Measurements from ENCODE around the gene CLDN18.

The CLDN18 gene

GRCh38 chr3:138009476-138010272 is at the start of gene CLDN18:
TSS of gene CLDN18 (plus strand) at chr3:138010165. CDS start at chr3:138010226, 61 bp downstream.
- no peak for DNase-seq (ENCODE audit: low read depth in 1 of 2, low spot score in 1 of 2)

- no peak for DNase-seq (ENCODE audit: low read depth in 1 of 2, low spot score in 1 of 2)
Measured at GRCh38 chr3:137962251-137962650, 47.7 kb upstream of the CLDN18 start.

GRCh38 chr3:137963463-137963862 is 46.5 kb upstream of the CLDN18 start:
- DNase-seq (ENCODE audit: low read depth in 1 of 2, low spot score in 1 of 2): no peak

GRCh38 chr3:137970914-137971831 is 38.8 kb upstream of the CLDN18 start:
- DNase-seq (ENCODE audit: low read depth in 1 of 2, low spot score in 1 of 2): peak; percentile 9 to 25

- no peak for DNase-seq (ENCODE audit: low read depth in 1 of 2, low spot score in 1 of 2)
Measured at GRCh38 chr3:137972396-137972795, 37.6 kb upstream of the CLDN18 start.

- DNase-seq (ENCODE audit: low read depth in 1 of 2, low spot score in 1 of 2): no peak
Measured at GRCh38 chr3:137978328-137978727, 31.6 kb upstream of the CLDN18 start.

GRCh38 chr3:137987723-137988122 is 22.2 kb upstream of the CLDN18 start:
- no peak for DNase-seq (ENCODE audit: low read depth in 1 of 2, low spot score in 1 of 2)

- DNase-seq (ENCODE audit: low read depth in 1 of 2, low spot score in 1 of 2): no peak
Measured at GRCh38 chr3:137988152-137988551, 21.8 kb upstream of the CLDN18 start.

- DNase-seq (ENCODE audit: low read depth in 1 of 2, low spot score in 1 of 2): no peak
Measured at GRCh38 chr3:137988982-137989381, 21.0 kb upstream of the CLDN18 start.

- no peak for DNase-seq (ENCODE audit: low read depth in 1 of 2, low spot score in 1 of 2)
Measured at GRCh38 chr3:137990427-137990826, 19.5 kb upstream of the CLDN18 start.

GRCh38 chr3:137992592-137992991 is 17.4 kb upstream of the CLDN18 start:
- DNase-seq (ENCODE audit: low read depth in 1 of 2, low spot score in 1 of 2): no peak

GRCh38 chr3:137998121-137999042 is 11.6 kb upstream of the CLDN18 start:
- DNase-seq (ENCODE audit: low read depth in 1 of 2, low spot score in 1 of 2): no peak

- DNase-seq (ENCODE audit: low read depth in 1 of 2, low spot score in 1 of 2): no peak
Measured at GRCh38 chr3:138003069-138003468, 6.9 kb upstream of the CLDN18 start.

- DNase-seq (ENCODE audit: low read depth in 1 of 2, low spot score in 1 of 2): no peak
Measured at GRCh38 chr3:138005627-138006026, 4.3 kb upstream of the CLDN18 start.

GRCh38 chr3:138007898-138008297 is 2.1 kb upstream of the CLDN18 start:
- DNase-seq (ENCODE audit: low read depth in 1 of 2, low spot score in 1 of 2): no peak

- no peak for DNase-seq (ENCODE audit: low read depth in 1 of 2, low spot score in 1 of 2)
Measured at GRCh38 chr3:138010273-138010590, 267 bp downstream of the CLDN18 start.

GRCh38 chr3:138011722-138012121 is 1.8 kb downstream of the CLDN18 start:
- DNase-seq (ENCODE audit: low read depth in 1 of 2, low spot score in 1 of 2): no peak

GRCh38 chr3:138012526-138012925 is 2.6 kb downstream of the CLDN18 start:
- no peak for DNase-seq (ENCODE audit: low read depth in 1 of 2, low spot score in 1 of 2)

GRCh38 chr3:138016065-138016464 is 6.1 kb downstream of the CLDN18 start:
- no peak for DNase-seq (ENCODE audit: low read depth in 1 of 2, low spot score in 1 of 2)

- no peak for DNase-seq (ENCODE audit: low read depth in 1 of 2, low spot score in 1 of 2)
Measured at GRCh38 chr3:138019281-138020069, 9.5 kb downstream of the CLDN18 start.

Data from stimulated activated CD4-positive, alpha-beta T cell treated with anti-CD3 and anti-CD28 coated beads, Interleukin-15, amount 100 ng/mL, for 1 hour (primary cell).